Measurements from ENCODE around the gene NDUFAF8.

- no peak for TF ChIP-seq CTCF (IDR thresholded peaks at IDR 0.05)
- no peak for TF ChIP-seq POLR2A (IDR thresholded peaks at IDR 0.05)
Observed at GRCh38 chr17:81246679-81247338, 7.7 kb downstream of the NDUFAF8 start.

Measured in body of pancreas (tissue), 4 donors.